ENCODE measurements around the gene OR13C3. TPM values are rescaled to one million over a fixed set of nuclear protein-coding genes. Genes with fewer than 3 reads are reported as not detected.

The OR13C3 gene
- total RNA-seq, 1 experiment from 2014 or later, result not detected

GRCh38 chr9:104494808-104495207 lies 41.8 kb downstream of the OR13C3 start:
- CTCF ChIA-PET, result interaction anchor here (0.6 kb wide), 2 partner anchors 367 to 411 kb away, joined by 3 to 5 read pairs; no protein-coding TSS in a partner anchor
- POLR2A ChIA-PET (ENCODE audit: unreplicated experiment), result interaction anchor here (0.7 kb wide), 1 partner anchor 420 kb away, joined by 3 read pairs; no protein-coding TSS in a partner anchor
- no peak for ATAC-seq
- BruUV-seq (replicated peaks), result no TSS peak
- Histone ChIP-seq H2AFZ (ENCODE audit: low read length) (no peak overlapping the region), H3K27me3 (ENCODE audit: low read length) (no peaks in the 10 kb centered on the region), H3K79me2 (ENCODE audit: low read length) (no peaks in the 10 kb centered on the region), H3K4me3 (ENCODE audit: low read length) (no peak overlapping the region), H3K36me3 (ENCODE audit: low read depth, low read length) (no peaks in the 10 kb centered on the region), H3K4me2 (ENCODE audit: low read length) (no peak overlapping the region), H3K4me1 (ENCODE audit: insufficient read depth, low read length) (no peaks in the 10 kb centered on the region), H3F3A (ENCODE audit: low read length, unreplicated experiment) (no peaks in the 10 kb centered on the region), H3K9ac (ENCODE audit: low read length) (no peak overlapping the region), H3K9me2 (replicated peaks; ENCODE audit: low read length) (no peaks in the 10 kb centered on the region), H4K20me1 (ENCODE audit: low read length) (no peaks in the 10 kb centered on the region), H3K27ac (ENCODE audit: low read length) (no peak overlapping the region), H3K9me3 (ENCODE audit: low read length) (no peaks in the 10 kb centered on the region)
- TF ChIP-seq, protein P1, sequence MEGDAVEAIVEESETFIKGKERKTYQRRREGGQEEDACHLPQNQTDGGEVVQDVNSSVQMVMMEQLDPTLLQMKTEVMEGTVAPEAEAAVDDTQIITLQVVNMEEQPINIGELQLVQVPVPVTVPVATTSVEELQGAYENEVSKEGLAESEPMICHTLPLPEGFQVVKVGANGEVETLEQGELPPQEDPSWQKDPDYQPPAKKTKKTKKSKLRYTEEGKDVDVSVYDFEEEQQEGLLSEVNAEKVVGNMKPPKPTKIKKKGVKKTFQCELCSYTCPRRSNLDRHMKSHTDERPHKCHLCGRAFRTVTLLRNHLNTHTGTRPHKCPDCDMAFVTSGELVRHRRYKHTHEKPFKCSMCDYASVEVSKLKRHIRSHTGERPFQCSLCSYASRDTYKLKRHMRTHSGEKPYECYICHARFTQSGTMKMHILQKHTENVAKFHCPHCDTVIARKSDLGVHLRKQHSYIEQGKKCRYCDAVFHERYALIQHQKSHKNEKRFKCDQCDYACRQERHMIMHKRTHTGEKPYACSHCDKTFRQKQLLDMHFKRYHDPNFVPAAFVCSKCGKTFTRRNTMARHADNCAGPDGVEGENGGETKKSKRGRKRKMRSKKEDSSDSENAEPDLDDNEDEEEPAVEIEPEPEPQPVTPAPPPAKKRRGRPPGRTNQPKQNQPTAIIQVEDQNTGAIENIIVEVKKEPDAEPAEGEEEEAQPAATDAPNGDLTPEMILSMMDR (conservative IDR thresholded peaks at IDR 0.05; ENCODE audit: low read depth, low read length), result peak; percentile 44
- no peak for TF ChIP-seq EZH2 (IDR thresholded peaks at IDR 0.05; ENCODE audit: low read length, unreplicated experiment)
- intact Hi-C loops (cut with micrococcal nuclease), result loop anchor here (5.0 kb wide), 2 partner anchors 112 to 318 kb away; partner anchors contain the start of gene OR13C2
- peak; percentile 33 for DNase-seq

Other genes starting within 250 kb of the OR13C3 start
- not detected in 2 replicates for gene OR13F1, start 32.6 kb downstream of the OR13C3 start, total RNA-seq (2014; rRNA removed)
- not detected in 2 replicates for gene OR13C4, start 9.6 kb downstream of the OR13C3 start, total RNA-seq (2014; rRNA removed)
- not detected in 2 replicates for gene OR13C8, start 32.3 kb upstream of the OR13C3 start, total RNA-seq (2014; rRNA removed)
- not detected in 2 replicates for gene OR13C5, start 62.6 kb upstream of the OR13C3 start, total RNA-seq (2014; rRNA removed)
- not detected in 2 replicates for gene OR13C2, start 68.8 kb upstream of the OR13C3 start, total RNA-seq (2014; rRNA removed)
- not detected in 2 replicates for gene OR13C9, start 81.3 kb upstream of the OR13C3 start, total RNA-seq (2014; rRNA removed)
- not detected in 2 replicates for gene OR13D1, start 157.7 kb upstream of the OR13C3 start, total RNA-seq (2014; rRNA removed)
- gene NIPSNAP3A, start 210.8 kb upstream of the OR13C3 start, total RNA-seq (2014; rRNA removed), result 8.6 and 9.1 TPM in 2 replicates
- 0.26 and 0.58 TPM in 2 replicates for gene NIPSNAP3B, start 227.3 kb upstream of the OR13C3 start, total RNA-seq (2014; rRNA removed)